Fibroblast of lung (primary cell): ENCODE data around the gene ADAMTS10.
"Not testable (repeated sequence)": the region's sequence is repeated elsewhere in the genome, so short reads cannot be mapped to it uniquely, and the experiment has no call there.

ENCODE experiments used
- EZH2 ChIP-seq: IDR thresholded peaks from 2 replicates; pipeline ENCODE4 v1.5.1; 2012; ENCODE audit warnings: low read length, control low read depth, mild to moderate bottlenecking; ENCODE audit errors: missing control alignments
- TF ChIP-seq, protein P1 (sequence below), 2 donors: IDR thresholded peaks in 1 of 2; conservative IDR thresholded peaks in 1 of 2; 1 replicate in 1 of 2; 2 replicates in 1 of 2; pipeline ENCODE4 v1.5.1; 2011 to 2012; ENCODE audit warnings: low read length in 2 of 2, control low read depth in 1 of 2, inconsistent platforms in 1 of 2, low read depth in 1 of 2, mild to moderate bottlenecking in 1 of 2

DNA sequence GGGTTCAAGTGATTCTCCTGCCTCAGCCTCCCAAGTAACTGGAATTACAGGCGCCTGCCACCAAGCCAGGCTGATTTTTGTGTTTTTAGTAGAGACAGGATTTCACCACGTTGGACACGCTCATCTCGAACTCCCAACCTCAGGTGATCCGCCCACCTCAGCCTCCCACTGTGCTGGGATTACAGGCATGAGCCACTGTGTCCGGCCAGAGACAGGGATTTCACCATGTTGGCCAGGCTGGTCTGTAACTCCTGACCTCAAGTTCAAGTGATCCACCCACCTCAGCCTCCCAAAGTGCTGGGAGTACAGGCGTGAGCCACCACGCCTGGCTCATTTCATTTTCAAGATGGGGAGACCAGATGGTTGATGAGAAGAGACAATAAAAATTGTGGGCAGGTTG, 45.6 kb downstream of the ADAMTS10 start:
- TF ChIP-seq, protein P1, sequence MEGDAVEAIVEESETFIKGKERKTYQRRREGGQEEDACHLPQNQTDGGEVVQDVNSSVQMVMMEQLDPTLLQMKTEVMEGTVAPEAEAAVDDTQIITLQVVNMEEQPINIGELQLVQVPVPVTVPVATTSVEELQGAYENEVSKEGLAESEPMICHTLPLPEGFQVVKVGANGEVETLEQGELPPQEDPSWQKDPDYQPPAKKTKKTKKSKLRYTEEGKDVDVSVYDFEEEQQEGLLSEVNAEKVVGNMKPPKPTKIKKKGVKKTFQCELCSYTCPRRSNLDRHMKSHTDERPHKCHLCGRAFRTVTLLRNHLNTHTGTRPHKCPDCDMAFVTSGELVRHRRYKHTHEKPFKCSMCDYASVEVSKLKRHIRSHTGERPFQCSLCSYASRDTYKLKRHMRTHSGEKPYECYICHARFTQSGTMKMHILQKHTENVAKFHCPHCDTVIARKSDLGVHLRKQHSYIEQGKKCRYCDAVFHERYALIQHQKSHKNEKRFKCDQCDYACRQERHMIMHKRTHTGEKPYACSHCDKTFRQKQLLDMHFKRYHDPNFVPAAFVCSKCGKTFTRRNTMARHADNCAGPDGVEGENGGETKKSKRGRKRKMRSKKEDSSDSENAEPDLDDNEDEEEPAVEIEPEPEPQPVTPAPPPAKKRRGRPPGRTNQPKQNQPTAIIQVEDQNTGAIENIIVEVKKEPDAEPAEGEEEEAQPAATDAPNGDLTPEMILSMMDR (conservative IDR thresholded peaks at IDR 0.05 in 1 of 2, IDR thresholded peaks at IDR 0.05 in 1 of 2; ENCODE audit: low read depth in 1 of 2, low read length in 2 of 2): not testable (repeated sequence)
- not testable (repeated sequence) for TF ChIP-seq EZH2
